Stimulated activated CD4-positive, alpha-beta T cell treated with anti-CD3 and anti-CD28 coated beads, Interleukin-1b, Interleukin-23, amount 100 ng/mL, for 24 hours (primary cell): ENCODE measurements around the gene LCN10.
"Not testable (repeated sequence)": the region's sequence is repeated elsewhere in the genome, so short reads cannot be mapped to it uniquely, and the experiment has no call there.

ENCODE experiments used
- DNase-seq, 4 experiments: peaks; one replicate each; pipeline ENCODE4 v3.0.0-alpha.2; 2020; ENCODE audit warnings: low read depth in 4 of 4, low spot score in 1 of 4

LCN10 gene

GRCh38 chr9:136742591-136743391 lies at the start of gene LCN10:
Gene LCN10 (minus strand): TSS chr9:136742940. CDS start chr9:136742903, 37 bp downstream.
- DNase-seq = no peak

- peak in 3 of 4 experiments; percentile 40 to 50 (median 47) for DNase-seq
These were observed 49.0 kb upstream of the LCN10 start for GRCh38 chr9:136791516-136792276.

GRCh38 chr9:136790640-136791515 lies 48.1 kb upstream of the LCN10 start, which contains the start of gene TMEM141:
Gene TMEM141 (plus strand): TSS chr9:136791344. CDS start chr9:136791371, 27 bp downstream.
- DNase-seq = peak; percentile 100

- DNase-seq = no peak
These were observed 46.8 kb upstream of the LCN10 start for GRCh38 chr9:136789523-136789937.

- not testable (repeated sequence) for DNase-seq
These were observed 46.1 kb upstream of the LCN10 start for GRCh38 chr9:136788644-136789522.

GRCh38 chr9:136787690-136788400 lies 45.1 kb upstream of the LCN10 start:
- DNase-seq = peak; percentile 46 to 58 (median 54)

GRCh38 chr9:136786983-136787382 lies 44.2 kb upstream of the LCN10 start:
- not testable (repeated sequence) for DNase-seq

- DNase-seq = no peak
These were observed 43.7 kb upstream of the LCN10 start for GRCh38 chr9:136786451-136786850.

- DNase-seq = not testable (repeated sequence)
These were observed 43.0 kb upstream of the LCN10 start for GRCh38 chr9:136785565-136786355.

GRCh38 chr9:136784997-136785361 lies 42.2 kb upstream of the LCN10 start:
- DNase-seq = no peak

- no peak for DNase-seq
These were observed 41.7 kb upstream of the LCN10 start for GRCh38 chr9:136784249-136784996.

GRCh38 chr9:136782452-136782851 lies 39.7 kb upstream of the LCN10 start:
- no peak for DNase-seq

GRCh38 chr9:136779808-136780207 lies 37.1 kb upstream of the LCN10 start:
- no peak for DNase-seq

- no peak for DNase-seq
These were observed 34.6 kb upstream of the LCN10 start for GRCh38 chr9:136777359-136777758.

- DNase-seq = no peak
These were observed 34.2 kb upstream of the LCN10 start for GRCh38 chr9:136776947-136777346.

GRCh38 chr9:136775191-136775590 lies 32.5 kb upstream of the LCN10 start:
- no peak for DNase-seq

- no peak for DNase-seq
These were observed 31.8 kb upstream of the LCN10 start for GRCh38 chr9:136774416-136775045.
